Rectal smooth muscle tissue (tissue), 1 donor: ENCODE data around the gene PBX1.

ENCODE experiments used
- H3K27ac ChIP-seq: one replicate; pipeline ENCODE4 v1.7.0; 2013; ENCODE audit warnings: low read depth, low read length, inconsistent platforms
- H3K27me3 ChIP-seq: one replicate; pipeline ENCODE4 v1.7.0; 2013; ENCODE audit warnings: low read length; ENCODE audit not compliant: control insufficient read depth, insufficient read depth
- H3K36me3 ChIP-seq: one replicate; pipeline ENCODE4 v1.7.0; 2013; ENCODE audit warnings: low read length; ENCODE audit not compliant: control insufficient read depth, insufficient read depth
- H3K4me1 ChIP-seq: one replicate; pipeline ENCODE4 v1.7.0; 2013; ENCODE audit warnings: low read length; ENCODE audit not compliant: control insufficient read depth, insufficient read depth
- H3K4me3 ChIP-seq: one replicate; pipeline ENCODE4 v1.7.0; 2013; ENCODE audit warnings: low read length
- H3K9ac ChIP-seq: one replicate; pipeline ENCODE4 v1.7.0; 2013; ENCODE audit warnings: low read length

PBX1 gene

GRCh38 chr1:164806531-164806930, 247.5 kb downstream of the PBX1 start:
- H3K27ac ChIP-seq, result no peak overlapping the region
- H3K36me3 ChIP-seq, result no peaks in the 10 kb centered on the region
- peaks cover 13% of the 10 kb centered on the region for H3K4me1 ChIP-seq
- H3K9ac ChIP-seq, result no peak overlapping the region
- H3K4me3 ChIP-seq, result no peak overlapping the region
- no peaks in the 10 kb centered on the region for H3K27me3 ChIP-seq

GRCh38 chr1:164813776-164814175, 254.8 kb downstream of the PBX1 start:
- no peaks in the 10 kb centered on the region for H3K36me3 ChIP-seq
- H3K4me1 ChIP-seq, result peaks cover 10% of the 10 kb centered on the region
- no peak overlapping the region for H3K27ac ChIP-seq
- H3K9ac ChIP-seq, result no peak overlapping the region
- no peaks in the 10 kb centered on the region for H3K27me3 ChIP-seq
- no peak overlapping the region for H3K4me3 ChIP-seq

- no peaks in the 10 kb centered on the region for H3K27me3 ChIP-seq
- H3K36me3 ChIP-seq, result peaks cover 5% of the 10 kb centered on the region
- peaks cover 28% of the 10 kb centered on the region for H3K4me1 ChIP-seq
- H3K27ac ChIP-seq, result no peak overlapping the region
- H3K9ac ChIP-seq, result no peak overlapping the region
- no peak overlapping the region for H3K4me3 ChIP-seq
Observed at GRCh38 chr1:164821648-164822047, 262.7 kb downstream of the PBX1 start.

GRCh38 chr1:164823486-164824279, 264.7 kb downstream of the PBX1 start:
- Histone ChIP-seq H3K4me1 (peaks cover 28% of the 10 kb centered on the region), H3K36me3 (peaks cover 5% of the 10 kb centered on the region)

GRCh38 chr1:164824542-164824941, 265.6 kb downstream of the PBX1 start:
- no peak overlapping the region for H3K9ac ChIP-seq
- H3K4me1 ChIP-seq, result peaks cover 28% of the 10 kb centered on the region
- no peak overlapping the region for H3K4me3 ChIP-seq
- H3K36me3 ChIP-seq, result peaks cover 5% of the 10 kb centered on the region
- H3K27ac ChIP-seq, result peak overlapping the region; percentile 56
- H3K27me3 ChIP-seq, result no peaks in the 10 kb centered on the region

More at GRCh38 chr1:164823486-164824279, 264.7 kb downstream of the PBX1 start:
- peak overlapping the region; percentile 56 for H3K27ac ChIP-seq
- H3K9ac ChIP-seq, result no peak overlapping the region
- no peak overlapping the region for H3K4me3 ChIP-seq
- no peaks in the 10 kb centered on the region for H3K27me3 ChIP-seq

GRCh38 chr1:164830628-164831027, 271.6 kb downstream of the PBX1 start:
- no peak overlapping the region for H3K27ac ChIP-seq
- H3K27me3 ChIP-seq, result no peaks in the 10 kb centered on the region
- H3K4me1 ChIP-seq, result peaks cover 11% of the 10 kb centered on the region
- H3K4me3 ChIP-seq, result no peak overlapping the region
- H3K9ac ChIP-seq, result no peak overlapping the region
- no peaks in the 10 kb centered on the region for H3K36me3 ChIP-seq

- H3K27me3 ChIP-seq, result no peaks in the 10 kb centered on the region
- H3K4me1 ChIP-seq, result peaks cover 19% of the 10 kb centered on the region
- H3K4me3 ChIP-seq, result no peak overlapping the region
- H3K27ac ChIP-seq, result no peak overlapping the region
- no peak overlapping the region for H3K9ac ChIP-seq
- no peaks in the 10 kb centered on the region for H3K36me3 ChIP-seq
Observed at GRCh38 chr1:164834641-164835040, 275.7 kb downstream of the PBX1 start.

GRCh38 chr1:164836614-164837018, 277.6 kb downstream of the PBX1 start:
- Histone ChIP-seq H3K36me3 (no peaks in the 10 kb centered on the region), H3K27ac (no peak overlapping the region), H3K9ac (no peak overlapping the region), H3K4me3 (no peak overlapping the region), H3K4me1 (peaks cover 19% of the 10 kb centered on the region), H3K27me3 (no peaks in the 10 kb centered on the region)

- H3K9ac ChIP-seq, result no peak overlapping the region
- H3K36me3 ChIP-seq, result no peaks in the 10 kb centered on the region
- no peaks in the 10 kb centered on the region for H3K27me3 ChIP-seq
- no peak overlapping the region for H3K27ac ChIP-seq
- H3K4me3 ChIP-seq, result no peak overlapping the region
- H3K4me1 ChIP-seq, result peaks cover 27% of the 10 kb centered on the region
Observed at GRCh38 chr1:164838786-164839185, 279.8 kb downstream of the PBX1 start.

GRCh38 chr1:164840936-164841335, 282.0 kb downstream of the PBX1 start:
- Histone ChIP-seq H3K36me3 (peaks cover 2% of the 10 kb centered on the region), H3K27me3 (no peaks in the 10 kb centered on the region), H3K9ac (no peak overlapping the region), H3K27ac (no peak overlapping the region), H3K4me3 (no peak overlapping the region), H3K4me1 (peaks cover 29% of the 10 kb centered on the region)

- Histone ChIP-seq H3K4me3 (no peak overlapping the region), H3K4me1 (peaks cover 23% of the 10 kb centered on the region), H3K27ac (peak overlapping the region; percentile 10), H3K36me3 (peaks cover 2% of the 10 kb centered on the region), H3K27me3 (no peaks in the 10 kb centered on the region), H3K9ac (no peak overlapping the region)
Observed at GRCh38 chr1:164841702-164842465, 282.9 kb downstream of the PBX1 start.

GRCh38 chr1:164842870-164843269, 283.9 kb downstream of the PBX1 start:
- Histone ChIP-seq H3K4me3 (no peak overlapping the region), H3K27ac (no peak overlapping the region), H3K9ac (no peak overlapping the region), H3K27me3 (no peaks in the 10 kb centered on the region), H3K4me1 (peaks cover 23% of the 10 kb centered on the region), H3K36me3 (peaks cover 2% of the 10 kb centered on the region)
